KMS-11 (cell line): ENCODE results near the gene KLHL6.

Experiments used
- H2AFZ ChIP-seq: fragments of 200-600 bp; sonication (generic); 2 replicates; pipeline ENCODE4 v1.6.1; 2016; ENCODE audit warnings: antibody characterized with exemption, mixed run types, low read depth
- H3K27ac ChIP-seq: fragments of 200-600 bp; sonication (generic); 2 replicates; pipeline ENCODE4 v1.6.1; 2016; ENCODE audit warnings: mild to moderate bottlenecking, mixed run types
- H3K27me3 ChIP-seq: fragments of 200-600 bp; sonication (generic); 2 replicates; pipeline ENCODE4 v1.6.1; 2017; ENCODE audit warnings: mild to moderate bottlenecking, low read depth, mixed run types, moderate library complexity; ENCODE audit not compliant: insufficient read depth
- H3K36me3 ChIP-seq: fragments of 200-600 bp; sonication (generic); 2 replicates; pipeline ENCODE4 v1.6.1; 2017; ENCODE audit warnings: mild to moderate bottlenecking, mixed run types; ENCODE audit not compliant: insufficient read depth
- H3K4me1 ChIP-seq: fragments of 200-600 bp; sonication (generic); 2 replicates; pipeline ENCODE4 v1.6.1; 2016; ENCODE audit warnings: mild to moderate bottlenecking, low read depth, mixed run types; ENCODE audit not compliant: poor library complexity, severe bottlenecking
- H3K4me2 ChIP-seq: fragments of 200-600 bp; sonication (generic); 2 replicates; pipeline ENCODE4 v1.7.0; 2016; ENCODE audit warnings: mild to moderate bottlenecking, mixed run types
- H3K4me3 ChIP-seq: fragments of 200-600 bp; sonication (generic); IDR thresholded peaks from 2 replicates; pipeline ENCODE4 v1.6.1; 2017; ENCODE audit warnings: low read depth, low read length, mixed read lengths; ENCODE audit not compliant: insufficient read depth
- H3K79me2 ChIP-seq: fragments of 200-600 bp; sonication (generic); 2 replicates; pipeline ENCODE4 v1.6.1; 2016; ENCODE audit warnings: low read depth, mixed run types; ENCODE audit not compliant: insufficient read depth
- H3K9ac ChIP-seq: fragments of 200-600 bp; sonication (generic); 2 replicates; pipeline ENCODE4 v1.6.1; 2016; ENCODE audit warnings: mild to moderate bottlenecking, mixed run types
- H4K20me1 ChIP-seq: fragments of 200-600 bp; sonication (generic); 2 replicates; pipeline ENCODE4 v1.6.1; 2016; ENCODE audit warnings: mild to moderate bottlenecking, mixed run types; ENCODE audit not compliant: insufficient read depth
- TF ChIP-seq, protein P1 (sequence below): fragments of 200-600 bp; sonication (generic); conservative IDR thresholded peaks from 2 replicates; pipeline ENCODE4 v1.6.1; 2017; ENCODE audit warnings: low read depth, mild to moderate bottlenecking, antibody characterized with exemption, low read length, moderate library complexity, mixed read lengths

The KLHL6 gene

DNA sequence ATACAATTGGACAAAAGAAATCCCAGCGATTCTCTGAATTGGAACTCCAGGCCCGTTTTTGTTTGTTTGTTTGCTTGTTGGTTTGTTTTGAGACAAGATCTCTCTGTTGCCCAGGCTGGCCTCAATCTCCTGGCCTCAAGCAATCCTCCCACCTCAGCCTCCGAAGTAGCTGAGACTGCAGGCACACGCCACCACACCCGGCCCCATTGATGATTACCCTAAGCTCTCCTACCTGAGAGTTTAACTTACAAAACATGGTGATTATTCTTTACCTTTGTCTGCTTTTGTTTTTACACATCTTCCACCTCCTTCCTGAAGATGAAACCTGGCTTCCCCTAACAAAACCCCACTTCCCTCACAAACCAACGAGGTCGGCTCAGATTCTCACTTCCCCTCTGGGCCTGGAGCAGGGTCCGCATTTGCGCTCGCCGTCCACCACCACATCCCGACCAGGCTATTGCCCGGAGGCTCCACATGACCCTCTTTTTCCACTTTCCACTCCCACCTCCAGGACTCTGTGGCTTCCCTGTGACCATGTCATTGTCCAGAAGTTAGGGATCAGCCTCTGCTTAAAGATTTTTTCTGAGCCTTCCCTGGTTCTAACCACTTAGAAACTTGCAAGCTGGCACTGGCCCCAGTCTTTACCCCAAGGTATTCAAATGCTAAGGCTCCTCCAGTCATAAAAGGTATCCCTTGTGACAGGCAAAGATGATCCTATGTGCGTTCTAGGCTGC is 14.8 kb downstream of the KLHL6 start:
- TF ChIP-seq, protein P1, sequence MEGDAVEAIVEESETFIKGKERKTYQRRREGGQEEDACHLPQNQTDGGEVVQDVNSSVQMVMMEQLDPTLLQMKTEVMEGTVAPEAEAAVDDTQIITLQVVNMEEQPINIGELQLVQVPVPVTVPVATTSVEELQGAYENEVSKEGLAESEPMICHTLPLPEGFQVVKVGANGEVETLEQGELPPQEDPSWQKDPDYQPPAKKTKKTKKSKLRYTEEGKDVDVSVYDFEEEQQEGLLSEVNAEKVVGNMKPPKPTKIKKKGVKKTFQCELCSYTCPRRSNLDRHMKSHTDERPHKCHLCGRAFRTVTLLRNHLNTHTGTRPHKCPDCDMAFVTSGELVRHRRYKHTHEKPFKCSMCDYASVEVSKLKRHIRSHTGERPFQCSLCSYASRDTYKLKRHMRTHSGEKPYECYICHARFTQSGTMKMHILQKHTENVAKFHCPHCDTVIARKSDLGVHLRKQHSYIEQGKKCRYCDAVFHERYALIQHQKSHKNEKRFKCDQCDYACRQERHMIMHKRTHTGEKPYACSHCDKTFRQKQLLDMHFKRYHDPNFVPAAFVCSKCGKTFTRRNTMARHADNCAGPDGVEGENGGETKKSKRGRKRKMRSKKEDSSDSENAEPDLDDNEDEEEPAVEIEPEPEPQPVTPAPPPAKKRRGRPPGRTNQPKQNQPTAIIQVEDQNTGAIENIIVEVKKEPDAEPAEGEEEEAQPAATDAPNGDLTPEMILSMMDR, result no peak
- Histone ChIP-seq H3K79me2 (no peaks in the 10 kb centered on the region), H3K9ac (no peak overlapping the region), H3K27me3 (no peaks in the 10 kb centered on the region), H3K36me3 (no peaks in the 10 kb centered on the region), H4K20me1 (no peaks in the 10 kb centered on the region), H3K4me3 (no peak overlapping the region), H2AFZ (no peak overlapping the region), H3K4me1 (no peaks in the 10 kb centered on the region), H3K4me2 (no peak overlapping the region), H3K27ac (no peak overlapping the region)

DNA sequence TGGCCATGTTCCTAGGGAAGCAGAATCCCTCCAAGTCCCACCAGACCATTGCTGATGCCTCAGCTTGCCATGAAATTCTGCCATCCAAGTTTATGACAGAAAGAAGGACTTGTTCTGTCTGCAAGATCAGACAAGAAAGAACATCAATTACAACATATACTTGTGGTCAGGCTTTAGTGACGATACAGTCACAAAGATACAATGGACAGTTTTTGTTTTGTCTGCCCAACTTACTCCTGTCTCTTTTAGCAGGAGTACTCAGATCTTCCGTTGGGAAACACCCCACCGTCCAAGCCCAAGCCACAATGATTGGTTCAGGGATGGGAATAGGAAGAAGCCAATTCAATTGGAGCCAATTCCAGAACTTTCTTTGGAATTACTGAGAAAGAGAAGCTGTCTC is 15.7 kb downstream of the KLHL6 start:
- H3K9ac ChIP-seq, result no peak overlapping the region
- no peak overlapping the region for H3K4me3 ChIP-seq
- TF ChIP-seq, protein P1, result no peak
- H3K4me2 ChIP-seq, result no peak overlapping the region
- H3K27me3 ChIP-seq, result no peaks in the 10 kb centered on the region
- no peaks in the 10 kb centered on the region for H3K79me2 ChIP-seq
- H3K27ac ChIP-seq, result no peak overlapping the region
- no peaks in the 10 kb centered on the region for H4K20me1 ChIP-seq
- H3K36me3 ChIP-seq, result no peaks in the 10 kb centered on the region
- no peak overlapping the region for H2AFZ ChIP-seq
- no peaks in the 10 kb centered on the region for H3K4me1 ChIP-seq

DNA sequence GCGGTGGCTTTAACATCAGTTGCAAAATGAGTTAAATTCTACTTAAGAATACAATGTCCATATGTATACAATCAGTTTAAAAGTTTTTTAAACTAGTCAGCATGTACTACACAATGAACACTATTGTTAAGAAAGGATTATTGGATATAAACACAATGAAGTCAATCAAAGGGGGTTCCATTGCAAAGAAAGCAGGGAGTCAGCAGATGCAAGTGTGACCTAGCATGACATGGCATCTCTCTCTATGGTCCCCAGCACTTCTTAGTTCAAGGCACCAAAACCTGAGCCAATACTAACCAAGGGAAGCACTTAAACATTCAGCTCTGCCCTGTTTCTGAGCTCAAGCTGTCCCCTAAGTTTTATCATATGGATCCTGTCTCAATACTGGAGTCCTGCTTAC is 17.0 kb downstream of the KLHL6 start:
- Histone ChIP-seq H3K36me3 (no peaks in the 10 kb centered on the region), H3K4me3 (no peak overlapping the region), H3K27ac (no peak overlapping the region), H3K79me2 (no peaks in the 10 kb centered on the region), H3K4me1 (no peaks in the 10 kb centered on the region), H3K9ac (no peak overlapping the region), H4K20me1 (no peaks in the 10 kb centered on the region), H3K4me2 (no peak overlapping the region), H2AFZ (no peak overlapping the region), H3K27me3 (no peaks in the 10 kb centered on the region)
- TF ChIP-seq, protein P1, result no peak

DNA sequence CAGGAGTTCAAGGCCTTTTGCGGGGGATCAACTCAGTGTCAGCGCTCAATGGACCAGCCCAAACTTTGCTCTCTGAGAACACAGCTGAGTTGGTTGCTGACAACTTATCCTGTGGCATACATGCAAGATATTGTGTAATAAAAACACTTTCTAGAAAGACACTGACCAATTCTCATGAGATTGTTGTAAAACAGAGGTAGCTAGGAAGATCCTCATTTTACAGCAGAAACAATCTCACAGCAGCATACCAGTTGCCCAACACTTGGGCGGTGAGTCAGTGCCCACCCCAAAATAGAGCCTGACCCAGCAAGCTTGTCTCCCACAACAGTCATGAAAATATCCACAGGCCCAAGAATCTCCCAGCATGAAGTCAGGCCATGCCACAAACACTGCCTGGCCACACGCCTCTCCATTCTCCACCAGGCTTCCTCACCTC is 18.2 kb downstream of the KLHL6 start:
- Histone ChIP-seq H3K4me2 (no peak overlapping the region), H3K27me3 (no peaks in the 10 kb centered on the region), H2AFZ (no peak overlapping the region), H3K36me3 (no peaks in the 10 kb centered on the region), H3K79me2 (no peaks in the 10 kb centered on the region), H3K4me1 (no peaks in the 10 kb centered on the region), H3K9ac (no peak overlapping the region), H4K20me1 (no peaks in the 10 kb centered on the region), H3K4me3 (no peak overlapping the region), H3K27ac (no peak overlapping the region)
- TF ChIP-seq, protein P1, result no peak
